ENCODE results near the gene BBLN.

BBLN gene

GRCh38 chr9:128144239-128145181 lies 15.6 kb upstream of the BBLN start:
- no peak for DNase-seq (ENCODE audit: low read depth in 3 of 3, low spot score in 1 of 3)

GRCh38 chr9:128145536-128145935 lies 14.5 kb upstream of the BBLN start:
- no peak for DNase-seq (ENCODE audit: low read depth in 3 of 3, low spot score in 1 of 3)

- no peak for DNase-seq (ENCODE audit: low read depth in 3 of 3, low spot score in 1 of 3)
Observed at GRCh38 chr9:128145951-128146351, 14.1 kb upstream of the BBLN start.

DNA sequence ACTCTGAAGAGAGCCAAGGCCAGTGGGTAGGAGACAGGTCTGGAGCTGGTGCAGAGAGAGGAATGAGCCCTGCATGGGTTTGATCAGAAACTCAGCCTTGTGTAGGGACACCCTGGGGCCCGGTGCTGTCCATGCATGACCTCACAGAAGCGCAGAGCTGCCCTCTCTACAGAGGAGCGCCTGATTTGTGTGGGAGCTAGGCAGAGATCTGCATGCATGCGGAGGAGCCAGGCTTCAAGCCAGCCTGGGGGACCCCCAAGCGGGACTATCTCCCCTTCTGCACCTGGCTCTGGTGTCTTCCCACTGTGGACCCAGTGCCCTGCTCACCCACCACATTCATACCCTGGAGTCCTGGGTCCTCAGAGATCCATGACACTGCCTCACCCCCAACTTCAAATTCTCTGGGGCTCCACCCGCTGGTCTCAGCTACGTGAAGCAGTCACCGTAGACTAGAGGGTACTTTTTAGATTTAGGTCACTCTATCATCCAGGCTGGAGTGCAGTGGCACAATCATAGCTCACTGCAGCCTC lies 13.4 kb upstream of the BBLN start:
- no peak for DNase-seq (ENCODE audit: low read depth in 3 of 3, low spot score in 1 of 3)

GRCh38 chr9:128148509-128149000 lies 11.5 kb upstream of the BBLN start:
- no peak for DNase-seq (ENCODE audit: low read depth in 3 of 3, low spot score in 1 of 3)

- DNase-seq (ENCODE audit: low read depth in 3 of 3, low spot score in 1 of 3) = no peak
Observed at GRCh38 chr9:128149001-128149701, 10.9 kb upstream of the BBLN start, which contains the start of gene LCN2. Gene LCN2 (plus strand): TSS chr9:128149453. CDS start chr9:128149526, 73 bp downstream.

DNA sequence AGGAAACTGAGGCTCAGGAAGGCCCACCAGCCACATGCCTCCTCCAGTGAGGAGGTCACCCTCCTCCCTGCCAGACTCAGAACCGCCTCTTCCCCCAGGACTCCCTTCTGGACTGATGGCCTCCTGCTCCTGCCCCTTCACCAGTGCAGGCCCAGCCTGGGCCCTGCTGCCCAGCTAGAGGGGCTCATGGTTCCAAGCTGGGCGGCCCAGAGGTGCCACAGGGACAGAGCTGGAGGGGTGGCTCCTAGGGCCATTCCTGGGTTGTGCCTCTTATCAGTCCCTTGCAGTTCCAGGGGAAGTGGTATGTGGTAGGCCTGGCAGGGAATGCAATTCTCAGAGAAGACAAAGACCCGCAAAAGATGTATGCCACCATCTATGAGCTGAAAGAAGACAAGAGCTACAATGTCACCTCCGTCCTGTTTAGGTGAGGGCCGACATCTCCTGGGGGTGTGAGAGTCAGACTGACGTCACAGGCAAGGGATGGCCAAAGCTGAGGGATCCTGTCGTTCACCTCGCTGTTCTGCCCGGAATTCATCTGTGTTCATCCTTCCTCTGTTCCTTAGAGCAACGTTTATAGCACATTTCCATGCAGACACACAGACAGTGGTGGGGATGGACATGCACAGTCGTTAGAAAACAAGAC lies 10.0 kb upstream of the BBLN start:
- DNase-seq (ENCODE audit: low read depth in 3 of 3, low spot score in 1 of 3) = no peak

- no peak for DNase-seq (ENCODE audit: low read depth in 3 of 3, low spot score in 1 of 3)
Observed at GRCh38 chr9:128150594-128151308, 9.3 kb upstream of the BBLN start.

DNA sequence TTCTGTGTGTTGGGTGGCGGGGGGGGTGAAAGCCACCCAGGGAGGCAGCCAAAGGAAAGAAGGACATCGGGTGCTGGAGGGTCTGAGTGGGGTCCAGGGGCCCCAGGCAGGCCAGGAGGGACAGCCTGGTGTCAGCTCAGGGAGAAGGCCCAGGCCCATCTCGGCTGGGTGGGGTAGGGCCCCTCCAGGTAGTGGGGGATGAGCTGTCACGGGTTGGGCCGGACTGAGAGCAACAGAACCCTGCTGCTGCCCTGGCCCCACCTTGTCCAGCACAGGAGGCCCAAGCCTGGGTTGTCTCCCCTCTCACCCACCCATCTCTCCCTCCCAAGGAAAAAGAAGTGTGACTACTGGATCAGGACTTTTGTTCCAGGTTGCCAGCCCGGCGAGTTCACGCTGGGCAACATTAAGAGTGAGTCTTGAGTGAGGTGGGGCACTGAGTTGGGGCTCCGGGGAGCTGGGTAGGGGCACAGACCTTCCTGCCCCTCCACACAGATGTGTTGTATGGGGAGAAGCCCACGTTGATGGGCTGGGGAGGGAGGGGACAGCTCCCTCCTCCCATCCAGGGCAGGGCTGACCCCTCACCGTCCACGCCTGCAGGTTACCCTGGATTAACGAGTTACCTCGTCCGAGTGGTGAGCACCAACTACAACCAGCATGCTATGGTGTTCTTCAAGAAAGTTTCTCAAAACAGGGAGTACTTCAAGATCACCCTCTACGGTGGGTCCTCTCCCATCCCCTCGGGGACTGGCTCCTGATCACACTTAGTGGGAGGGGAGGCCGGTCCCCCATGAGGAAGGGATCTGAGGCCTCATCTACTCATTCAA lies 8.5 kb upstream of the BBLN start:
- DNase-seq (ENCODE audit: low read depth in 3 of 3, low spot score in 1 of 3) = no peak

DNA sequence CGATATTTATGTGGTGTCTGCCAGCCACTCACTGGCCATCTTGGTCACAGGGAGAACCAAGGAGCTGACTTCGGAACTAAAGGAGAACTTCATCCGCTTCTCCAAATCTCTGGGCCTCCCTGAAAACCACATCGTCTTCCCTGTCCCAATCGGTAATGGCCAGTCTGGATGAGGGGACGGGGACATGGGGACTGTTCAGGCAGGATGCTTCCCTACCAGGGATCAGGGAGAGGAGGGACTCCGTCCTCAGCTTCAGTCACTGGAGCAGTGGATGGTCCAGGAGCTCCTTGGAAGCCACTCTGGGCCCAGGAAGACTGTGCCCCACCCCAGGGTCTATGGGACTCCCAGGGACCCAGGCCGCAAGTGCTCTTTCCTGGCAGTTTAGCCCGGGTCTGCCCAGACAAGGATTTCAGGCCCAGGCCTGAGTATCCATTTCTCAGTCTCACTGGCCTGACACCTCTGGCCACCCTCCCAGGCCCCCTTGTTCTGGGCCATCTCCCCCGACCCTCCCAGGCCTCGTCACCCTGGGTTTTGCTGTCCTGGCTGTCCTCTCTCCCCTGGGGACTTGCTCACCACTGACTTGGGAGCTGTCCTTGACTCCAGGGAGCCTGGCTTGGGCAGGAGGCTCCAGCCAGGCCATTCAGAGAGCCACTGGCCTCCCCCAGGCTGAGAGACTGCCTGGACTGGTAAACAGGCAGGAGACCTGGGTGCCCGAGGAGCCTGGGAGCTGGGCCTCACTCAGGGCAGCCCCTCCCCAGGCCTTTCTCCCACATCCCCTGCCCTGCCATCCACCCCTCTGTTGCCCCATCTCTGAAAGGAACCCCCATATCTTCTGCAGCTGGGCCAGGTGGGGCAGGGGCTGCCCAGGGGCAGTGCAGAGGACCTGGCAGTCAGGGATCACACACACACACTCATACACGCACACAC lies 7.7 kb upstream of the BBLN start:
- no peak for DNase-seq (ENCODE audit: low read depth in 3 of 3, low spot score in 1 of 3)

GRCh38 chr9:128153060-128153946 lies 6.8 kb upstream of the BBLN start:
- DNase-seq (ENCODE audit: low read depth in 3 of 3, low spot score in 1 of 3) = no peak

GRCh38 chr9:128153947-128154695 lies 5.9 kb upstream of the BBLN start:
- no peak for DNase-seq (ENCODE audit: low read depth in 3 of 3, low spot score in 1 of 3)

DNA sequence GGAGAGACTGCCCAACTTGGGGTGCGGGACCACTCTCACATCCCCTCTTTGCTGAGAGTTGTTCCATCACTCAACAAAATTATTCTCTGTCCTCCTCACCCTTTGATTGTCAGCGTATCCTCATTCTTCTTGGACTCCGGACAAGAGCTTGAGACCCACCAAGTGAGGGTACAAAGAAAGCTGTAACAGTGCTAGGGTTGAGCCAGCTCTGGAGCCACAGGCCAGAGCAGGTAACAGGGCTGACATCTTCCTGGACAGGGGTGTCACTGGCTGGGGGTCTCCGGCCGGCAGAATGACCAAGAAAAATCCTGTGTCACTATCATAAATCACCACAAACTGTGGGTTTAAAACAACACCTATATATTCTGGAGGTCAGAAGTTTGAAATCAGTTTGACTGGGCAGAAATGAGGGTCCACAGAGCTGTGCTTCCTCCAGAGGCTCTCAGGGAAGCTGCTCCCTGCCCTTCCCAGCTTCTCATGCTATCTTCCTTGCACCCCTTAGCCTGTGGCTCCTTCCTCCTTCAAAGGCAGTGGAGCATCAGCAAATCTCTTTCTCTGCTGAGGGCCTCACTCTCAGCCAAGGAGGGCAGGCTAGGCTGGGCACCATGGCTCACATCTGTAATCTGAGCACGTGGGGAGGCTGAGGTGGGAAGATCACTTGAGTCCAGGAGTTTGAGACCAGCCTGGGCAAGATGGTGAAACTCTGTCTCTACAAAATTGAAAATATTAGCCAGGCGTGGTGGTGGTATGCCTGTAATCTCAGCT lies 4.1 kb upstream of the BBLN start:
- no peak for DNase-seq (ENCODE audit: low read depth in 3 of 3, low spot score in 1 of 3)

- peak in 2 of 3 donors; percentile 12 to 20 for DNase-seq (ENCODE audit: low read depth in 3 of 3, low spot score in 1 of 3)
Observed at GRCh38 chr9:128159522-128159783, 612 bp upstream of the BBLN start.

GRCh38 chr9:128160603-128160987 lies 530 bp downstream of the BBLN start:
- DNase-seq (ENCODE audit: low read depth in 3 of 3, low spot score in 1 of 3) = peak in 2 of 3 donors; percentile 13 to 48

DNA sequence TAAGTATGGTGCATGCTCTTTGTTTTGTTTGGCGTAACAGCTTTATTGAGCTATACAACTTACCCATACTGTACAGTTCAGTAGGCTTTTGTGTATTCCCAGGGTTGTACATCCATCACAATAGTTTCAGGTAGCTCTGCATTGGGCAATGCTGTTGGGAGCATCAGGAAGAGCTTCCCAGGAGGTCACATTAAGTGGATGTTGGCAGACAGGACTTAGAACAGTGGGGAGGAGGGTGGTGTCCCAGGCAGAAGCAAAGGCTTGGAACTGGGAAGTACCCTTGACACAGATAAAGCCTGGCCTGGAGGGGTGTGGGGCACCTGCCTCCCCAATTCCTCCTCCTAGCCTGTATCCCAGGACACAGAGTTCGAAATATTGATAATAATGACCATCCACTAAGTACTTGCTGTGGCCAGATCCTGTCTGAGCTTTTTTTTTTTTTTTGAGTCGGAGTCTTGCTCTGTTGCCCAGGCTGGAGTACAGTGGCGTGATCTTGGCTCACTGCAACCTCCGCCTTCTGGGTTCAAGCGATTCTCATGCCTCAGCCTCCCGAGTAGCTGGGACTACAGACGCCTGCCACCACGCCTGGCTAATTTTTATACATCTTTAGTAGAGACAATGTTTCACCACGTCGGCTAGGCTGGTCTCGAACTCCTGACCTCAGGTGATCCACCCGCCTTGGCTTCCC lies 1.3 kb downstream of the BBLN start:
- no peak for DNase-seq (ENCODE audit: low read depth in 3 of 3, low spot score in 1 of 3)
